ENCODE data around the gene MSANTD1. TPM values are rescaled to one million over a fixed set of nuclear protein-coding genes. Genes with fewer than 3 reads are reported as not detected.

MSANTD1 gene
- total RNA-seq, 1 donor from 2014 or later: 1.2 TPM

- Mint-ChIP-seq H3K27me3 (ENCODE audit: low read depth) (no peaks in the 10 kb centered on the region), H3K27ac (ENCODE audit: unreplicated experiment) (peak overlapping the region; percentile 3), H3K9me3 (no peaks in the 10 kb centered on the region), H3K36me3 (ENCODE audit: low read depth) (no peaks in the 10 kb centered on the region), H3K4me3 (no peak overlapping the region), H3K4me1 (no peaks in the 10 kb centered on the region)
- no peak for TF ChIP-seq CTCF (conservative IDR thresholded peaks at IDR 0.05)
- DNase-seq (ENCODE audit: low read depth, low spot score): no peak
Measured at GRCh38 chr4:3221184-3221494, 27.8 kb upstream of the MSANTD1 start.

GRCh38 chr4:3221996-3222395 is 27.0 kb upstream of the MSANTD1 start:
- H3K27me3 Mint-ChIP-seq (ENCODE audit: low read depth): no peaks in the 10 kb centered on the region
- H3K4me3 Mint-ChIP-seq: no peak overlapping the region
- H3K36me3 Mint-ChIP-seq (ENCODE audit: low read depth): no peaks in the 10 kb centered on the region
- no peak for TF ChIP-seq CTCF (conservative IDR thresholded peaks at IDR 0.05)
- H3K9me3 Mint-ChIP-seq: no peaks in the 10 kb centered on the region
- H3K4me1 Mint-ChIP-seq: no peaks in the 10 kb centered on the region
- no peak for DNase-seq (ENCODE audit: low read depth, low spot score)
- no peak overlapping the region for H3K27ac Mint-ChIP-seq (ENCODE audit: unreplicated experiment)

- DNase-seq (ENCODE audit: low read depth, low spot score): no peak
- Mint-ChIP-seq H3K4me3 (no peak overlapping the region), H3K36me3 (ENCODE audit: low read depth) (no peaks in the 10 kb centered on the region), H3K9me3 (no peaks in the 10 kb centered on the region), H3K27me3 (ENCODE audit: low read depth) (no peaks in the 10 kb centered on the region), H3K27ac (ENCODE audit: unreplicated experiment) (no peak overlapping the region), H3K4me1 (no peaks in the 10 kb centered on the region)
- no peak for TF ChIP-seq CTCF (conservative IDR thresholded peaks at IDR 0.05)
Measured at GRCh38 chr4:3223346-3223745, 25.6 kb upstream of the MSANTD1 start.

- H3K27me3 Mint-ChIP-seq (ENCODE audit: low read depth): no peaks in the 10 kb centered on the region
- H3K36me3 Mint-ChIP-seq (ENCODE audit: low read depth): peaks cover 5% of the 10 kb centered on the region
- peaks cover under 1% of the 10 kb centered on the region for H3K9me3 Mint-ChIP-seq
- DNase-seq (ENCODE audit: low read depth, low spot score): no peak
- H3K27ac Mint-ChIP-seq (ENCODE audit: unreplicated experiment): no peak overlapping the region
- no peak for TF ChIP-seq CTCF (conservative IDR thresholded peaks at IDR 0.05)
- no peak overlapping the region for H3K4me3 Mint-ChIP-seq
- no peaks in the 10 kb centered on the region for H3K4me1 Mint-ChIP-seq
Measured at GRCh38 chr4:3223956-3224748, 24.8 kb upstream of the MSANTD1 start.

GRCh38 chr4:3225071-3225850 is 23.7 kb upstream of the MSANTD1 start:
- Mint-ChIP-seq H3K36me3 (ENCODE audit: low read depth) (peaks cover 13% of the 10 kb centered on the region), H3K9me3 (peaks cover 5% of the 10 kb centered on the region), H3K4me3 (no peak overlapping the region), H3K27me3 (ENCODE audit: low read depth) (no peaks in the 10 kb centered on the region), H3K4me1 (no peaks in the 10 kb centered on the region), H3K27ac (ENCODE audit: unreplicated experiment) (no peak overlapping the region)
- no peak for TF ChIP-seq CTCF (conservative IDR thresholded peaks at IDR 0.05)
- no peak for DNase-seq (ENCODE audit: low read depth, low spot score)

All from neural crest cell (in vitro differentiated cells).